Measurements from ENCODE around the gene UBE2E2.
A peak's percentile ranks its signal among the peaks of the same experiment; 100 is the strongest.

UBE2E2 gene

DNA sequence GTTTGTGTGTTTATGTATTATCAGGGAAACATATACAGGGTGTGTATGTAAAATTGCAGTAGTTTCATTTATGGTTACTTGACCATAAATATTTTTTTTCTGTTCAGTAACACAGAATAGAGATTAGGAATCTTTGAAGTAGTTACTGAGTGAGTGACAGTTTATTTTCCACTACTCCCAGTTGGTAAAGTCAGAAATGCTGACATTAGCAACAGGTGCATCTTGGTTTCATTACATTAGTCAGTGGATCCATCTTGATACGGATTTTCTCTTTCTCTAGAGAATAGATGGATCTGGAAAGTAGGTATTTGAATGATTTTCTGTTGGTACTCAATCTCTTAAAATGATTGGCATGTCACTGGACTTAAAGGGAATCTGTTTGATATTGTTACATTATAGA, 6.0 kb downstream of the UBE2E2 start:
- peaks cover 2% of the 10 kb centered on the region; the same call in 1 of the 2 replicates for H3K4me1 ChIP-seq (ENCODE audit: control insufficient read depth, insufficient read depth, low read length)
- H3K27ac ChIP-seq (ENCODE audit: extremely low read depth, low read depth, low read length), result no peak overlapping the region
- no peak overlapping the region for H3K4me3 ChIP-seq (ENCODE audit: low read depth, low read length)
- H3K36me3 ChIP-seq (ENCODE audit: control insufficient read depth in 2 of 2, insufficient read depth in 1 of 2, low read length in 2 of 2), result no peaks in the 10 kb centered on the region
- POLR2A ChIA-PET, result no interaction called here
- CTCF ChIA-PET, result no interaction called here
- peak; percentile 63; the same call in 1 of the 2 replicates for TF ChIP-seq SCRT1 (tag by site-specific recombination; IDR thresholded peaks at IDR 0.05; ENCODE audit: borderline replicate concordance)
- TF ChIP-seq SCRT2 (tag by site-specific recombination; IDR thresholded peaks at IDR 0.05), result peak; percentile 83
- TF ChIP-seq ZNF707 (tag by site-specific recombination; IDR thresholded peaks at IDR 0.05), result no peak
- H3K9me3 ChIP-seq (ENCODE audit: control insufficient read depth, insufficient read depth, low read depth, low read length), result no peaks in the 10 kb centered on the region

DNA sequence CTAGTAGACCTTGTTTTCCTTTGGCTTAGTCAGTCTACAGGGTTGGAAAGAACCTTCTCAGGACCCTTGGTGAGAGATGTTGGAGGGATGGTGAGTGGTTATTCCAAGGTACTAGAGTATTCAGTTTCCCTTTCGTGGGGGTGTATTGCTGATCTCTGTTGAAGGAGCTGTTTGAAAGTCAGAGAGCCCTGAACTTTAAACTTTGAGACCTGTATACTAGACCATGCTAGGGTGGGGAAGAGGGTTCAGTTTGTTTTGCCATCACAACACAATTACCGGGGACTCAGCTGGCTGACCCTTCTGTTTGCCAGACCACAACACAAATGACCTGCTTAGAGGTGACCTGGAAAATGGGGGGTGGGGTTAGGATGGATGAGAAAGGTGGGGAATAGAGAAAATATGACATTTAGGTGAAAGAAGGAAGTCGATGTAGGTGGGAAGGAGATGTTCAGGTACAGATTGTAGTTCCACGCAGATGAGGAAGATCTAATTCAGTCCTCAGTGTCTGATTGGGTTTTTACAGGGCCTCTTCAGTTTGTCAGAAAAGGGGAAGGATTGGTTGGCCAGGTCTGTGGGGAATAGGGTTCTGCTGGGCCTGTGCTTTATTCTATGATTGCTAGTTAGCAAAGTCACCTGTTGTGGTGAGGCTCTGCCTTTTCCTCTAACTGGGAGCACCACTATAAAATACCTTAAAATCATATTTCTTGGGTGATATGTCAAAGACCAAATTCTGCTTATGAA, 6.8 kb downstream of the UBE2E2 start:
- Histone ChIP-seq H3K4me3 (ENCODE audit: low read depth, low read length) (no peak overlapping the region), H3K27ac (ENCODE audit: extremely low read depth, low read depth, low read length) (no peak overlapping the region), H3K9me3 (ENCODE audit: control insufficient read depth, insufficient read depth, low read depth, low read length) (no peaks in the 10 kb centered on the region), H3K4me1 (ENCODE audit: control insufficient read depth, insufficient read depth, low read length) (peaks cover 2% of the 10 kb centered on the region; the same call in 1 of the 2 replicates), H3K36me3 (ENCODE audit: control insufficient read depth in 2 of 2, insufficient read depth in 1 of 2, low read length in 2 of 2) (no peaks in the 10 kb centered on the region)
- TF ChIP-seq EGR2 (tag by site-specific recombination; IDR thresholded peaks at IDR 0.05; ENCODE audit: low read depth), result no peak
- no peak for TF ChIP-seq ZSCAN23 (tag by site-specific recombination; IDR thresholded peaks at IDR 0.05)
- no peak for TF ChIP-seq ZNF654 (tag by site-specific recombination; IDR thresholded peaks at IDR 0.05; ENCODE audit: low read depth)
- no peak for TF ChIP-seq ZNF311 (tag by site-specific recombination; IDR thresholded peaks at IDR 0.05; ENCODE audit: borderline replicate concordance)
- no peak for TF ChIP-seq ZNF2 (tag by site-specific recombination; IDR thresholded peaks at IDR 0.05)
- no peak for TF ChIP-seq ZNF610 (tag by site-specific recombination; IDR thresholded peaks at IDR 0.05; ENCODE audit: borderline replicate concordance)
- TF ChIP-seq, protein P1, sequence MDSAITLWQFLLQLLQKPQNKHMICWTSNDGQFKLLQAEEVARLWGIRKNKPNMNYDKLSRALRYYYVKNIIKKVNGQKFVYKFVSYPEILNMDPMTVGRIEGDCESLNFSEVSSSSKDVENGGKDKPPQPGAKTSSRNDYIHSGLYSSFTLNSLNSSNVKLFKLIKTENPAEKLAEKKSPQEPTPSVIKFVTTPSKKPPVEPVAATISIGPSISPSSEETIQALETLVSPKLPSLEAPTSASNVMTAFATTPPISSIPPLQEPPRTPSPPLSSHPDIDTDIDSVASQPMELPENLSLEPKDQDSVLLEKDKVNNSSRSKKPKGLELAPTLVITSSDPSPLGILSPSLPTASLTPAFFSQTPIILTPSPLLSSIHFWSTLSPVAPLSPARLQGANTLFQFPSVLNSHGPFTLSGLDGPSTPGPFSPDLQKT (IDR thresholded peaks at IDR 0.05; ENCODE audit: borderline replicate concordance, low read depth, low read length), result no peak
- ChIA-PET CTCF (no interaction called here), POLR2A (no interaction called here)

DNA sequence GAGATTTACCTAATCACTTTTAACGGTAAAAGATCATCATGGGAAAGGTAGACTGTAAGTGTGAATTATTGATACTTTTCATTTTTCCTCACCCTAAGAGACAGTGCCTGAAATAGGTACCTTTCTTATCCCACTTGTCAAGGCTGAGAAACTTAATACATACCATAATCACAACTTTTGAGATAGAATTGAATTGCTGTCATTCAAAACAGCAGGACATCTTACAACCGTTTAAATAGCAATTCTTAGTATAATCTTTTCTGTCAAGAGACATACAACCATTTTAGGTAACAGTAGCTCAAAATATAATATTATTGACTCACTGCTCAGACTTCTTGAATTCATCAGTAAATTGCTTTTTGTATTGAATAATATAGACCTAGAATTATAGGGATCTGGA, 10.7 kb downstream of the UBE2E2 start:
- no peak overlapping the region for H3K4me3 ChIP-seq (ENCODE audit: low read depth, low read length)
- ChIA-PET CTCF (no interaction called here), POLR2A (no interaction called here)
- H3K4me1 ChIP-seq (ENCODE audit: control insufficient read depth, insufficient read depth, low read length), result 0 out of 2 replicates have a peak, but pooled peaks cover 3% of the 10 kb centered on the region
- H3K27ac ChIP-seq (ENCODE audit: extremely low read depth, low read depth, low read length), result no peak overlapping the region
- TF ChIP-seq BCL11B (tag by site-specific recombination; IDR thresholded peaks at IDR 0.05; ENCODE audit: low read depth) (no peak), ZNF837 (tag by site-specific recombination; IDR thresholded peaks at IDR 0.05) (no peak), ZNF785 (tag by site-specific recombination; IDR thresholded peaks at IDR 0.05) (no peak), ZNF510 (tag by site-specific recombination; IDR thresholded peaks at IDR 0.05; ENCODE audit: insufficient replicate concordance) (no peak), SETDB1 (IDR thresholded peaks at IDR 0.05; ENCODE audit: insufficient read length, low read length) (no peak), ZNF211 (tag by site-specific recombination; IDR thresholded peaks at IDR 0.05; ENCODE audit: low read depth) (no peak), ZNF654 (tag by site-specific recombination; IDR thresholded peaks at IDR 0.05; ENCODE audit: low read depth) (no peak), HOXA7 (CRISPR knock-in tag; IDR thresholded peaks at IDR 0.05; ENCODE audit: borderline replicate concordance) (no peak), ZNF266 (tag by site-specific recombination; IDR thresholded peaks at IDR 0.05; ENCODE audit: low read depth) (no peak), ZNF311 (tag by site-specific recombination; IDR thresholded peaks at IDR 0.05; ENCODE audit: borderline replicate concordance) (no peak), TRIM28 (IDR thresholded peaks at IDR 0.05; ENCODE audit: borderline replicate concordance, low read length) (no peak), ZNF585B (tag by site-specific recombination; IDR thresholded peaks at IDR 0.05) (no peak), ZNF174 (tag by site-specific recombination; IDR thresholded peaks at IDR 0.05) (no peak), ZNF292 (tag by site-specific recombination; IDR thresholded peaks at IDR 0.05; ENCODE audit: borderline replicate concordance, low read depth) (no peak)
- TF ChIP-seq, protein P2, sequence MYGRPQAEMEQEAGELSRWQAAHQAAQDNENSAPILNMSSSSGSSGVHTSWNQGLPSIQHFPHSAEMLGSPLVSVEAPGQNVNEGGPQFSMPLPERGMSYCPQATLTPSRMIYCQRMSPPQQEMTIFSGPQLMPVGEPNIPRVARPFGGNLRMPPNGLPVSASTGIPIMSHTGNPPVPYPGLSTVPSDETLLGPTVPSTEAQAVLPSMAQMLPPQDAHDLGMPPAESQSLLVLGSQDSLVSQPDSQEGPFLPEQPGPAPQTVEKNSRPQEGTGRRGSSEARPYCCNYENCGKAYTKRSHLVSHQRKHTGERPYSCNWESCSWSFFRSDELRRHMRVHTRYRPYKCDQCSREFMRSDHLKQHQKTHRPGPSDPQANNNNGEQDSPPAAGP (tag by site-specific recombination; IDR thresholded peaks at IDR 0.05), result no peak
- TF ChIP-seq, protein P3, sequence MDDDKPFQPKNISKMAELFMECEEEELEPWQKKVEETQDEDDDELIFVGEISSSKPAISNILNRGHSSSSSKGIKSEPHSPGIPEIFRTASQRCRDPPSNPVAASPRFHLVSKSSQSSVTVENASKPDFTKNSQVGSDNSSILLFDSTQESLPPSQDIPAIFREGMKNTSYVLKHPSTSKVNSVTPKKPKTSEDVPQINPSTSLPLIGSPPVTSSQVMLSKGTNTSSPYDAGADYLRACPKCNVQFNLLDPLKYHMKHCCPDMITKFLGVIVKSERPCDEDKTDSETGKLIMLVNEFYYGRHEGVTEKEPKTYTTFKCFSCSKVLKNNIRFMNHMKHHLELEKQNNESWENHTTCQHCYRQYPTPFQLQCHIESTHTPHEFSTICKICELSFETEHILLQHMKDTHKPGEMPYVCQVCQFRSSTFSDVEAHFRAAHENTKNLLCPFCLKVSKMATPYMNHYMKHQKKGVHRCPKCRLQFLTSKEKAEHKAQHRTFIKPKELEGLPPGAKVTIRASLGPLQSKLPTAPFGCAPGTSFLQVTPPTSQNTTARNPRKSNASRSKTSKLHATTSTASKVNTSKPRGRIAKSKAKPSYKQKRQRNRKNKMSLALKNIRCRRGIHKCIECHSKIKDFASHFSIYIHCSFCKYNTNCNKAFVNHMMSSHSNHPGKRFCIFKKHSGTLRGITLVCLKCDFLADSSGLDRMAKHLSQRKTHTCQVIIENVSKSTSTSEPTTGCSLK (tag by site-specific recombination; IDR thresholded peaks at IDR 0.05), result no peak
- no peaks in the 10 kb centered on the region for H3K9me3 ChIP-seq (ENCODE audit: control insufficient read depth, insufficient read depth, low read depth, low read length)
- H3K36me3 ChIP-seq (ENCODE audit: control insufficient read depth in 2 of 2, insufficient read depth in 1 of 2, low read length in 2 of 2), result no peaks in the 10 kb centered on the region

Data from HEK293 (cell line).